ENCODE measurements around the gene EIF4A3.
A peak's percentile ranks its signal among the peaks of the same experiment; 100 is the strongest.

Gene EIF4A3

GRCh38 chr17:80111702-80112470 is 35.0 kb downstream of the EIF4A3 start:
- no peak for DNase-seq

- no peak for DNase-seq
Measured at GRCh38 chr17:80110927-80111701, 35.8 kb downstream of the EIF4A3 start.

- no peak for DNase-seq
Measured at GRCh38 chr17:80110447-80110812, 36.5 kb downstream of the EIF4A3 start.

GRCh38 chr17:80109713-80110446 is 37.0 kb downstream of the EIF4A3 start:
- DNase-seq, result no peak

GRCh38 chr17:80109066-80109660 is 37.8 kb downstream of the EIF4A3 start:
- no peak for DNase-seq

- DNase-seq, result no peak
Measured at GRCh38 chr17:80108036-80108971, 38.6 kb downstream of the EIF4A3 start.

GRCh38 chr17:80107231-80108021 is 39.5 kb downstream of the EIF4A3 start:
- no peak for DNase-seq

GRCh38 chr17:80106751-80107150 is 40.2 kb downstream of the EIF4A3 start:
- DNase-seq, result no peak

GRCh38 chr17:80106176-80106575 is 40.8 kb downstream of the EIF4A3 start:
- no peak for DNase-seq

GRCh38 chr17:80105762-80106161 is 41.2 kb downstream of the EIF4A3 start:
- DNase-seq, result no peak

- DNase-seq, result no peak
Measured at GRCh38 chr17:80104956-80105375, 42.0 kb downstream of the EIF4A3 start.

- peak; percentile 88 for DNase-seq
Measured at GRCh38 chr17:80104321-80104955, 42.5 kb downstream of the EIF4A3 start.

GRCh38 chr17:80103449-80104085 is 43.4 kb downstream of the EIF4A3 start:
- DNase-seq, result no peak

GRCh38 chr17:80102664-80103448 is 44.1 kb downstream of the EIF4A3 start:
- no peak for DNase-seq

GRCh38 chr17:80101946-80102663 is 44.8 kb downstream of the EIF4A3 start:
- DNase-seq, result no peak

- no peak for DNase-seq
Measured at GRCh38 chr17:80101011-80101945, 45.6 kb downstream of the EIF4A3 start, which contains the start of gene GAA. Gene GAA (plus strand): TSS chr17:80101581. CDS start chr17:80104587, 3,006 bp downstream.

GRCh38 chr17:80100035-80100323 is 46.9 kb downstream of the EIF4A3 start:
- no peak for DNase-seq

Measured in NCI-H187 treated with DMSO at 0.1 percent for 48 hours (cell line).